Neural cell (in vitro differentiated cells): ENCODE results near the gene RYR2. TPM values are rescaled to one million over a fixed set of nuclear protein-coding genes. Genes with fewer than 3 reads are reported as not detected.

ENCODE experiments used
- H2AFZ ChIP-seq: fragments of 200-600, 300-800 bp; sonication (generic), shearing (Covaris generic); 2 replicates; pipeline ENCODE4 v1.6.0; 2014; ENCODE audit warnings: low read depth, mild to moderate bottlenecking, antibody characterized with exemption, low read length, moderate library complexity
- H3F3A ChIP-seq: fragments of 200-600 bp; shearing (Covaris generic); 2 replicates; pipeline ENCODE4 v1.6.1; 2016; ENCODE audit warnings: mild to moderate bottlenecking, moderate library complexity, mixed read lengths, antibody characterized with exemption, low read length; ENCODE audit not compliant: insufficient read depth, poor library complexity, severe bottlenecking
- H3K27ac ChIP-seq: fragments of 200-600, 300-800 bp; sonication (generic), shearing (Covaris generic); 2 replicates; pipeline ENCODE4 v1.5.1; 2014; ENCODE audit warnings: mild to moderate bottlenecking, low read length, moderate library complexity
- H3K27me3 ChIP-seq: fragments of 300-800, 200-600 bp; sonication (generic), shearing (Covaris generic); 2 replicates; pipeline ENCODE4 v1.6.0; 2014; ENCODE audit warnings: mild to moderate bottlenecking, low read depth, low read length, moderate library complexity; ENCODE audit not compliant: insufficient read depth
- H3K36me3 ChIP-seq: fragments of 300-800, 200-600 bp; sonication (generic), shearing (Covaris generic); 2 replicates; pipeline ENCODE4 v1.5.1; 2014; ENCODE audit warnings: mild to moderate bottlenecking, antibody characterized with exemption, low read length, moderate library complexity; ENCODE audit not compliant: insufficient read depth
- H3K4me2 ChIP-seq: fragments of 300-800, 200-600 bp; sonication (generic), shearing (Covaris generic); 2 replicates; pipeline ENCODE4 v1.6.0; 2014; ENCODE audit warnings: mild to moderate bottlenecking, low read length
- H3K4me3 ChIP-seq: fragments of 300-800, 200-600 bp; sonication (generic), shearing (Covaris generic); 2 replicates; pipeline ENCODE4 v1.5.1; 2014; ENCODE audit warnings: mild to moderate bottlenecking, low read length, moderate library complexity
- H3K79me2 ChIP-seq: fragments of 200-600 bp; shearing (Covaris generic); replicated peaks from 2 replicates; pipeline ENCODE4 v1.6.0; 2014; ENCODE audit warnings: mild to moderate bottlenecking, low read length, moderate library complexity; ENCODE audit not compliant: insufficient read depth
- H3K9ac ChIP-seq: fragments of 300-800, 200-600 bp; sonication (generic), shearing (Covaris generic); 2 replicates; pipeline ENCODE4 v1.6.1; 2016; ENCODE audit warnings: mild to moderate bottlenecking, low read length, mixed read lengths
- H3K9me2 ChIP-seq: fragments of 200-600 bp; shearing (Covaris generic); 2 replicates; pipeline ENCODE4 v1.6.1; 2016; ENCODE audit warnings: mild to moderate bottlenecking, low read length, mixed read lengths; ENCODE audit not compliant: insufficient read depth
- H3K9me3 ChIP-seq: fragments of 200-600, 300-800 bp; sonication (generic), shearing (Covaris generic); 2 replicates; pipeline ENCODE4 v1.6.1; 2016; ENCODE audit warnings: mild to moderate bottlenecking, mixed run types, low read length, moderate library complexity, mixed read lengths
- H4K20me1 ChIP-seq: fragments of 200-600 bp; shearing (Covaris generic); 2 replicates; pipeline ENCODE4 v1.6.1; 2016; ENCODE audit warnings: mild to moderate bottlenecking, mixed run types; ENCODE audit not compliant: insufficient read depth
- CTCF ChIP-seq: fragments of 450-650 bp; IDR thresholded peaks from 2 replicates; pipeline ENCODE4 v1.5.1; 2014; ENCODE audit warnings: antibody characterized with exemption, mild to moderate bottlenecking, moderate library complexity; ENCODE audit not compliant: poor library complexity, severe bottlenecking
- EP300 ChIP-seq: fragments of 450-650 bp; conservative IDR thresholded peaks from 2 replicates; pipeline ENCODE4 v1.6.1; 2014; ENCODE audit warnings: antibody characterized with exemption, mild to moderate bottlenecking, moderate library complexity; ENCODE audit not compliant: poor library complexity, severe bottlenecking
- EZH2 ChIP-seq: fragments of 200-600, 300-800 bp; shearing (Covaris generic), sonication (generic); IDR thresholded peaks from 2 replicates; pipeline ENCODE4 v1.6.1; 2014; ENCODE audit warnings: antibody characterized with exemption, low read length, borderline replicate concordance, mild to moderate bottlenecking; ENCODE audit not compliant: insufficient read depth, poor library complexity, severe bottlenecking
- MXI1 ChIP-seq: fragments of 450-650 bp; conservative IDR thresholded peaks from 2 replicates; pipeline ENCODE4 v1.6.1; 2014; ENCODE audit warnings: antibody characterized with exemption, mild to moderate bottlenecking; ENCODE audit not compliant: poor library complexity, severe bottlenecking
- POLR2AphosphoS5 ChIP-seq: IDR thresholded peaks from 2 replicates; pipeline ENCODE4 v1.6.1; 2012
- RAD21 ChIP-seq: fragments of 450-650 bp; conservative IDR thresholded peaks from 2 replicates; pipeline ENCODE4 v1.6.1; 2014; ENCODE audit warnings: antibody characterized with exemption, mild to moderate bottlenecking, moderate library complexity
- REST ChIP-seq: IDR thresholded peaks from 2 replicates; pipeline ENCODE4 v1.6.1; 2012; ENCODE audit warnings: borderline replicate concordance
- SMC3 ChIP-seq: fragments of 450-650 bp; conservative IDR thresholded peaks from 2 replicates; pipeline ENCODE4 v1.6.1; 2014; ENCODE audit warnings: antibody characterized with exemption, mild to moderate bottlenecking, moderate library complexity; ENCODE audit not compliant: poor library complexity
- TAF1 ChIP-seq: IDR thresholded peaks from 2 replicates; pipeline ENCODE4 v1.6.1; 2012; ENCODE audit warnings: low read depth
- polyA plus RNA-seq: library from polyadenylated mRNA; depleted of rRNA; stranded (reverse); fragments of >200 nt; gene quantifications from 2 replicates; pipeline ENCODE4 v1.2.3, GENCODE V29; 2014

RYR2 gene
- polyA plus RNA-seq, 1 donor from 2014 or later: 3.8 TPM

DNA sequence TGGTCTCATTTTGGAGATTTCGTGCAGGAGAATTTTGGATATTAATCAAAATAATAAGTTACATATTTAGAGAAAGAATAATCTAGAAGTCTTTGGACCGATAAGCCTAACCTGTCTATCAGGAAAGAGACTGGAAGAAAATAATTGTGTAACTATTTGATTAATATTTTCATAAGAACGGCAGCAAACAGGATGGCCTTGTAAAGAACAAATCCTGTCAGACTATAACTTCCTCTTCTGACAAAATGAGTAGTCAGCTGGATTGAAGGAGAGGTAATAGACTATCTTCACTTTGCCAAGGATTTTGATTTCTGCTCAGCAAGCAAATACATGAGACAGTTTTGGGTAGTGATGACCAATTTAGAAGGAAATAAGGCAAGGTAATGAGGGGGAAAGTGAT, 12.7 kb upstream of the RYR2 start:
- Histone ChIP-seq H3K9me3 (no peaks in the 10 kb centered on the region), H3K79me2 (no peaks in the 10 kb centered on the region), H4K20me1 (no peaks in the 10 kb centered on the region), H3K9ac (no peak overlapping the region), H3K4me2 (no peak overlapping the region), H3K36me3 (no peaks in the 10 kb centered on the region), H2AFZ (no peak overlapping the region), H3K4me3 (no peak overlapping the region), H3K27ac (no peak overlapping the region), H3K27me3 (no peaks in the 10 kb centered on the region), H3K9me2 (no peaks in the 10 kb centered on the region), H3F3A (no peaks in the 10 kb centered on the region)
- TF ChIP-seq RAD21 (no peak), SMC3 (no peak), CTCF (no peak), EZH2 (no peak), POLR2AphosphoS5 (no peak), EP300 (no peak), TAF1 (no peak), MXI1 (no peak), REST (no peak)

DNA sequence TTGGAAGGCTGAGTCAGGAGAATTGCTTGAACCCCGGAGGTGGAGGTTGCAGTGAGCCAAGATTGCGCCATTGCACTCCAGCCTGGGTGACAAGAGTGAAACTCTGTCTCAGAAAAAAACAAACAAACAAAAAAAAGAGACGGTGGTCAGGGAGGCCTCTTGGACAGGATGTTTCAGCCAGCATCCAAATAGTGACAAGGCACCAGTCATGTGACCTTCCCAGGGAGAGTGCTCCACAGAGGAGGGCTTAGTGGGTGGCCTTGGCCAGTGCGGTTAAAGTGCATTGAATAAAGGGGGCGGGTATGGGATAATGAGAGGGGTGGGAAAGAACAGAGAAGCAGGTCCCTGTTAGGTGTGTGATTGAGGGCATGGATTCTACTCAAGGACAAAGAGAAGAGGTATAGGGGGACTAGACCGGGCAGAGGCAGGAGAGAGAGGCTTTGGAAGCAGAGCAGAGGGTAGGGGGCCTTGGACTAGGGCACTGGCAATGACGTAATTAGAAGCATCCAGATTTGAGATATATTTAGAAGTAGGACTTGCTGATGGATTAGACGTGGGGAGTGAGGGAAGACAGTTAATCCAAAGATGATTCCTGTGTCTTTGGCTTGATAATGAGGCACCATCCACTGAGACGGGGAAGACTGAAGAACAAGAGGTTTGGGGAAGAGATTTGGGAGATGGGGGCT, 12.0 kb upstream of the RYR2 start:
- no peaks in the 10 kb centered on the region for H3K9me3 ChIP-seq
- no peak overlapping the region for H3K4me3 ChIP-seq
- H3K9ac ChIP-seq: no peak overlapping the region
- H3K27me3 ChIP-seq: no peaks in the 10 kb centered on the region
- no peaks in the 10 kb centered on the region for H3K36me3 ChIP-seq
- no peak overlapping the region for H3K4me2 ChIP-seq
- no peaks in the 10 kb centered on the region for H3K79me2 ChIP-seq
- no peak overlapping the region for H2AFZ ChIP-seq
- no peak overlapping the region for H3K27ac ChIP-seq
- H3F3A ChIP-seq: no peaks in the 10 kb centered on the region
- TF ChIP-seq REST (no peak), CTCF (no peak)
- H4K20me1 ChIP-seq: no peaks in the 10 kb centered on the region
- no peaks in the 10 kb centered on the region for H3K9me2 ChIP-seq
